Vagina (tissue), 2 donors: ENCODE results near the gene SNPH. TPM values are rescaled to one million over a fixed set of nuclear protein-coding genes. Genes with fewer than 3 reads are reported as not detected.

ENCODE experiments used
- DNase-seq, 2 donors: peaks; one replicate each; pipeline ENCODE4 v3.0.0-alpha.2; 2017; ENCODE audit errors: extremely low spot score in 2 of 2
- H3K27ac ChIP-seq: fragments of 200-600 bp; sonication (generic); one replicate; pipeline ENCODE4 v1.5.1; 2019
- H3K27me3 ChIP-seq: fragments of 200-600 bp; sonication (generic); one replicate; pipeline ENCODE4 v1.5.1; 2019
- H3K36me3 ChIP-seq, 2 donors: fragments of 200-600 bp; sonication (generic); one replicate each; pipeline ENCODE4 v1.5.1; 2017 to 2019
- H3K4me1 ChIP-seq: fragments of 200-600 bp; sonication (generic); one replicate; pipeline ENCODE4 v1.5.1; 2019
- H3K4me3 ChIP-seq, 2 donors: fragments of 200-600 bp; sonication (generic); 1 replicate in 1 of 2; 2 replicates in 1 of 2; pipeline ENCODE4 v1.5.1; 2016 to 2019
- H3K9me3 ChIP-seq: fragments of 200-600 bp; sonication (generic); one replicate; pipeline ENCODE4 v1.5.1; 2019
- CTCF ChIP-seq, 3 experiments: fragments of 450-650 bp in 2 of 3; fragments of 200-600 bp in 1 of 3; sonication (generic) in 1 of 3; IDR thresholded peaks; one replicate each; pipeline ENCODE4 v1.5.1; 2017 to 2019; ENCODE audit warnings: antibody characterized with exemption in 3 of 3, mild to moderate bottlenecking in 2 of 3, moderate library complexity in 2 of 3
- POLR2A ChIP-seq, 2 donors: fragments of 450-650 bp; IDR thresholded peaks; one replicate each; pipeline ENCODE4 v1.6.1; 2017; ENCODE audit warnings: antibody characterized with exemption in 2 of 2, mild to moderate bottlenecking in 2 of 2, moderate library complexity in 2 of 2
- POLR2AphosphoS5 ChIP-seq, 2 donors: sonication (generic); formaldehyde crosslinking; IDR thresholded peaks; one replicate each; pipeline ENCODE4 v1.9.0; 2017; ENCODE audit warnings: antibody characterized with exemption in 2 of 2, mild to moderate bottlenecking in 2 of 2, low read depth in 1 of 2; ENCODE audit not compliant: insufficient read depth in 1 of 2
- intact Hi-C: fragments of 100-400 bp; cut with DNase I; formaldehyde crosslinking; loops from one replicate; pipeline ENCODE4 v1.15.1; 2023
- total RNA-seq: library from RNA; depleted of rRNA; stranded (reverse); fragments of >200 nt; gene quantifications from one replicate; pipeline ENCODE4 v1.2.3, GENCODE V29; 2016

The SNPH gene
- total RNA-seq, 1 donor from 2014 or later: 6.4 TPM

DNA sequence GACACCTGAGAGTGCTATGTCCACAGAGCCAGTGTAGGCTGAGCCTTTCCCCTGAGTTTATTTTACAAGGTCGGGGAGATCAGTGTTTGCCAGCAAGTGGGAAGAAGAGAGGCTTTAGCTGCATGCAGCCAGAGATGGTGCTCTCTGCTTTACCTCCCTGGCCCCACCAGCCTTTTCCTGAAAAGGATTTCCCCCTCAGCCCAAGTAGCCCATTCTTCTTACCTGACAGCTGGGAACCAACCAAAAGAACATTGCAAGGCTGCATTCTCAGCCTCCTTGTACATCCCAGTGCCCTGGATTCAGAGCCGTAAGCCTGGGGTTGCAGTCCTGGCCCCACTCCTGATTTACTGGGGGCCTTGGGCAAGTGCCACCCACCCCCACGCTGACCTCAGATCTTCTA, 16.9 kb downstream of the SNPH start:
- Histone ChIP-seq H3K27ac (no peak overlapping the region), H3K4me3 (no peak overlapping the region), H3K27me3 (no peaks in the 10 kb centered on the region), H3K36me3 (no peaks in the 10 kb centered on the region), H3K4me1 (no peaks in the 10 kb centered on the region), H3K9me3 (no peaks in the 10 kb centered on the region)
- no peak for DNase-seq
- TF ChIP-seq CTCF (IDR thresholded peaks at IDR 0.05) (no peak), POLR2A (IDR thresholded peaks at IDR 0.05) (no peak), POLR2AphosphoS5 (IDR thresholded peaks at IDR 0.05; ENCODE audit: insufficient read depth in 1 of 2, low read depth in 1 of 2) (no peak)
- intact Hi-C loops: no loop called here

- no peaks in the 10 kb centered on the region for H3K4me1 ChIP-seq
- intact Hi-C loops: no loop called here
- TF ChIP-seq POLR2A (IDR thresholded peaks at IDR 0.05) (no peak), CTCF (IDR thresholded peaks at IDR 0.05) (no peak), POLR2AphosphoS5 (IDR thresholded peaks at IDR 0.05; ENCODE audit: insufficient read depth in 1 of 2, low read depth in 1 of 2) (no peak)
Observed at GRCh38 chr20:1283522-1284510, 17.7 kb downstream of the SNPH start.

DNA sequence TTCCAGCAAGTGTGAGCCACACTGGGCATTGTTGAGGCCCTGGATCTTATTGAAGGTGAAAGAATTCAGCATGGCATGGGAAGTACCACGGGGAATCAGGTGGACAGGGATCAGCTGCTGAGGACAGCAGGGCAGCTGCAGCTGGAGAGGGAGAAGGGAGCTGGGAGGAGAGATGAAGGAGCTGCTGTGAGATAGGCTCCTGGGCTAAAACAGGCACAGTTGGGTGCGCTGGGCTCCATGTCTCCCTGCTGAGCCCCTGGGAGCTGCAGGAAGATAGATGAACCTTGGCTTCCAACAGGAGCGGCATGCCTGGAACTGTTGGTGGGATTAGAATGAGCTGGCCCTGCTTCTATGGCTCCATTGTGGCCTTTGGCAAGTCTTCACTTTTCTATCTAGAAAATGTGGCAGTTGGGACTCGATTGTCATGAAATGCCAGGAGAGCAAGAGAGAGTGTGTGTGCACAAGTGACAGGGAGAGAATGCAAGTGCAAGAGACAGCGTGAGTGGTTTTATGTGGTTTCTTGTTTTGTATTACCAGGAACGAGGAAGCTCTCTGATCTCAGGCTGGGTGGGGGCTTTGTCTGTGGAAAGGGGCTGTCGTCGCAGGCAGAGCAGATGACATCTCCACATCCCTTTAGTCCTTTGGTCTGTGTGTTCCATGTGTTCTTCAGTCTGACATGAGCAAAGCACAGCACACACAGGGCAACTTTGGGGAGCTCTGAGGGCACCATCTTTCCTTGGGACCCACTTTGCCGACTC, 20.4 kb downstream of the SNPH start:
- H3K4me1 ChIP-seq: no peaks in the 10 kb centered on the region
- H3K27ac ChIP-seq: no peak overlapping the region
- no peak for TF ChIP-seq POLR2A (IDR thresholded peaks at IDR 0.05)
- TF ChIP-seq CTCF (IDR thresholded peaks at IDR 0.05): no peak
- no peak for TF ChIP-seq POLR2AphosphoS5 (IDR thresholded peaks at IDR 0.05; ENCODE audit: insufficient read depth in 1 of 2, low read depth in 1 of 2)
- no peak overlapping the region for H3K4me3 ChIP-seq
- no peaks in the 10 kb centered on the region for H3K36me3 ChIP-seq
- no peak for DNase-seq
- H3K27me3 ChIP-seq: no peaks in the 10 kb centered on the region
- intact Hi-C loops: no loop called here
- H3K9me3 ChIP-seq: no peaks in the 10 kb centered on the region

More at GRCh38 chr20:1283522-1284510, 17.7 kb downstream of the SNPH start:
- Histone ChIP-seq H3K4me3 (no peak overlapping the region), H3K36me3 (no peaks in the 10 kb centered on the region), H3K9me3 (no peaks in the 10 kb centered on the region), H3K27ac (no peak overlapping the region), H3K27me3 (no peaks in the 10 kb centered on the region)
- DNase-seq: no peak

- DNase-seq: no peak
- Histone ChIP-seq H3K36me3 (no peaks in the 10 kb centered on the region), H3K27me3 (no peaks in the 10 kb centered on the region), H3K4me3 (no peak overlapping the region), H3K9me3 (no peaks in the 10 kb centered on the region), H3K27ac (no peak overlapping the region), H3K4me1 (no peaks in the 10 kb centered on the region)
- TF ChIP-seq CTCF (IDR thresholded peaks at IDR 0.05) (no peak), POLR2A (IDR thresholded peaks at IDR 0.05) (no peak), POLR2AphosphoS5 (IDR thresholded peaks at IDR 0.05; ENCODE audit: insufficient read depth in 1 of 2, low read depth in 1 of 2) (no peak)
- intact Hi-C loops: no loop called here
Observed at GRCh38 chr20:1287306-1287705, 21.2 kb downstream of the SNPH start.
